ENCODE measurements around the gene OR52H1.

The OR52H1 gene

DNA sequence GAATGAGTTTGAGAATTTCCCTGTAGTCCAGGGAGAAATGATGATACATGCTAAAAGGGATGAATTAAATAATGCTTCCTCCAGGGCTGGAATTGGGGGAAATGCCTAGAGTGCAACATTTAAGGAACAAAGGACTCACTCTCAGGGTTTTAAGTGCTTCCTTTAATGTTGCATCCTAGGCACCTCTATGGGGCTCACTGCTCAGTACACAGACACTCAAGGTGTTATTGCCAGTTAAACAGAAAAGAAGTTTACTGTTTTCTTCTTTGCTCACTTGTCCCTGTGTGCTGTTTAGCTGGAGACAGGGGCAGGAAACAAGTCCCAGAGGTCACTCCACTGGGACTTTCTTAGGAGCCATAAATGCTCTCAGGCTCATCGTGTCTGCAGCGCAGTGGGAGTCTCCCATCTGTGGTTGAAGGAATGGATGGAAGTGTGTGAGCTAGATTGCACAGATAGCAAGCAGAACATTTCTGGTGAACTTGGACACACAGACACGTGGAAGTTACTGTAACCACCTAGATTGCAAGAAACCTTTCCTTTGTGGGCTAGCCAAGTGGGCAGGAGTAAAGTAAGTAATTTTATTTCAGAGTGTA lies 8.4 kb upstream of the OR52H1 start:
- H3K4me3 ChIP-seq (ENCODE audit: low read depth, low read length), result no peak overlapping the region
- no peak for DNase-seq (ENCODE audit: low read depth)
- TF ChIP-seq, protein P1, sequence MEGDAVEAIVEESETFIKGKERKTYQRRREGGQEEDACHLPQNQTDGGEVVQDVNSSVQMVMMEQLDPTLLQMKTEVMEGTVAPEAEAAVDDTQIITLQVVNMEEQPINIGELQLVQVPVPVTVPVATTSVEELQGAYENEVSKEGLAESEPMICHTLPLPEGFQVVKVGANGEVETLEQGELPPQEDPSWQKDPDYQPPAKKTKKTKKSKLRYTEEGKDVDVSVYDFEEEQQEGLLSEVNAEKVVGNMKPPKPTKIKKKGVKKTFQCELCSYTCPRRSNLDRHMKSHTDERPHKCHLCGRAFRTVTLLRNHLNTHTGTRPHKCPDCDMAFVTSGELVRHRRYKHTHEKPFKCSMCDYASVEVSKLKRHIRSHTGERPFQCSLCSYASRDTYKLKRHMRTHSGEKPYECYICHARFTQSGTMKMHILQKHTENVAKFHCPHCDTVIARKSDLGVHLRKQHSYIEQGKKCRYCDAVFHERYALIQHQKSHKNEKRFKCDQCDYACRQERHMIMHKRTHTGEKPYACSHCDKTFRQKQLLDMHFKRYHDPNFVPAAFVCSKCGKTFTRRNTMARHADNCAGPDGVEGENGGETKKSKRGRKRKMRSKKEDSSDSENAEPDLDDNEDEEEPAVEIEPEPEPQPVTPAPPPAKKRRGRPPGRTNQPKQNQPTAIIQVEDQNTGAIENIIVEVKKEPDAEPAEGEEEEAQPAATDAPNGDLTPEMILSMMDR (IDR thresholded peaks at IDR 0.05; ENCODE audit: low read depth, low read length, missing control alignments), result no peak

DNA sequence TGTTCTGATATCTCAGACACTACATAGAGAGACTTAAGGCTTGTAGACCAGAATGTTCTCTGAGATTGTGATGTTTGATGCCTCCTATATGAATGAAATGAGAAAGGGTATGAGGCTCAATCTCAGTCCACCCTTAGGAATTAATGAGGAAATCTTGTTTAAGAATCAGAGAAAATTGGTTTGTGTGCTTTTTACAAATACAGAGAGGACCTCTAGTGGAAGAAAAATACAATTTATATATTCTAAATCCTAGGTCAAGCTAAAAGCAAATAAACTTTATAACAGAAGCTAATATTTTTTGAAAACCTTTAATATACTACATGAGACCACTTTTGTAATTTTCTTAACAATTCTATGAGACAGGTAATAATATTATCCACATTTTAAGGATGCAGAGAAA lies 5.0 kb upstream of the OR52H1 start:
- TF ChIP-seq, protein P1 (IDR thresholded peaks at IDR 0.05; ENCODE audit: low read depth, low read length, missing control alignments), result no peak
- H3K4me3 ChIP-seq (ENCODE audit: low read depth, low read length), result no peak overlapping the region
- no peak for DNase-seq (ENCODE audit: low read depth)

DNA sequence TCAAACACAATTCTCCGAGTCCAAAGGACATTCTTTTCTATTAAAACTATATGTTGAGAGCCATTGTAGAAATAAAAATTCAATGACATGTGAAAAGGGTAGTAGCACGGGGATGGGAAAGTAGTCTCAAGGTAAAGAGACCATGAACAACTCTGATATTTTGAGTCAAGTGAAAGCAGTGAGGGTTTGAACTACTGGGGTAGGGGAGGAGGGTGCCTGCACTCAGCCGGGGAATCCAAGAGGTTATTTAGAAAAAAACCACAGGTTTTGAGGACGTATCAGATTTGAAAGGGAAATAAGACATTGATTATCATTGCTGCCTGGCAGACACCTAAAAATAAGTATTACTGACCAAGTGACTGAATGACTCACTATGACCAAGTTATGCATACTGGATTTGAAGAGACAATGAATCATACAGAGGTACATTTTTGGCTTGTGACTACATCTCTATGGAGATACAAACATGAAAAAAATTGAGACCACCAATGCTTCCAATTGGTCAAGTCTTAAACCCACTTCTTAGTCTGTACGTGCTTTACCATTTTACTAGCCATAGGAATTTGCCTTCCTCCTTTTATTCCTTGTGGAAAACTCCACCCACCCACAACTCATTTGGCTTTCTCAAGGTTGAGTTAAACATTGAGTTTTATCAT lies 2.2 kb upstream of the OR52H1 start:
- TF ChIP-seq, protein P1 (IDR thresholded peaks at IDR 0.05; ENCODE audit: low read depth, low read length, missing control alignments), result no peak
- H3K4me3 ChIP-seq (ENCODE audit: low read depth, low read length), result no peak overlapping the region
- DNase-seq (ENCODE audit: low read depth), result no peak

DNA sequence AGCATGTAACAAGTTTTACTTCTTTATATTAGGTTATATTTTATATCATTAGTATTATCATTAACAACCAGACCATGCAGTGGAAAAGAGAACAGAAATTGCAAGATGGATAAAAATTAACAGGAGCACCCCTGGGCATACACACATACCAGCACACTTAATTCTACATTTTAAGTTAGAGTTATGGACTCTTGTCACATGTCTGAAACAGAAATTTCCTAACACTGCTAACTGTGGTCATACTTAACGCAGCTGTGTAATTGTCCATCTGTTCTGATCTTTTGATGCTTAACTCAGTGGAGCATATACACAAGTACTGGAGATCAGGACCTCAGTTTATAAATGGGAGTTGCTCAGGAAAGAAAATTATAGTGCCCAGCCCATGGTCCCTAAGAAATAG lies 358 bp downstream of the OR52H1 start:
- DNase-seq (ENCODE audit: low read depth), result no peak
- TF ChIP-seq, protein P1 (IDR thresholded peaks at IDR 0.05; ENCODE audit: low read depth, low read length, missing control alignments), result no peak
- no peak overlapping the region for H3K4me3 ChIP-seq (ENCODE audit: low read depth, low read length)

DNA sequence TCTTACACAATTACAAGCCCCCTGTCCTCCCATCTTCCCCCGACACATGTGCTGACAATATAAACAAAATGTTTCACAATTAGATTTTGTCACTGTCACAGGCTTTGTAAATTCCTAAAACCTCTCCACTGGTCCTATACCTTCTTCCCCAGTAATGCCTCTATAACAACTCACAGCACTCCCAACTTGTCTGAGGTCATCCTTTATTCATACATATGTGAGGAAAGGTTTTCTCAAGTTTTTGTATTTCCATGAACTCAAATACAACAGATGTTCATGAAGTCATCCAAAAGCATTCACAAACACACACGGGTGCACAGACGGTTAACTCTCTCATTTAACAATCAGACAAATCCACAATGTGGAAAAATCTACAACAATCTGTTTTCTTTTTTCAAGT lies 1.9 kb downstream of the OR52H1 start:
- no peak overlapping the region for H3K4me3 ChIP-seq (ENCODE audit: low read depth, low read length)
- TF ChIP-seq, protein P1 (IDR thresholded peaks at IDR 0.05; ENCODE audit: low read depth, low read length, missing control alignments), result no peak
- DNase-seq (ENCODE audit: low read depth), result no peak

DNA sequence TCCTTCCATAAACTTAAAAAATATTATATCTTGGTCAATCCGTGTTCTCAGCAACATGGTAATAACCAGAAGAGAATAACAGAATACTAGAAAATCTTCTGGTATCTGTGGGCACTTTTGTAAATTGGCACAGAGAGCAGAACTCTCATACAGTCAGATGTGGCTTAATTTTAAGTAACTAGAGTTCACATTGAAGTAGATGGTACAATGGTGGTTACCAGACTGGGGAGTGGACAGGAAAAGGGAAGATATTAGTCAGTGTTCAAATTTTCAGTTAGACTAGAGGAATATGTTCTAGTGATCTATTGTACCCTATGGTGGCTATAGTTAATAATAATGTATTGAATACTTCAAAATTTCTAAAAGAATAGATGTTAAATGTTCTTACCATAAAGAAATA lies 6.9 kb downstream of the OR52H1 start:
- no peak for DNase-seq (ENCODE audit: low read depth)
- no peak overlapping the region for H3K4me3 ChIP-seq (ENCODE audit: low read depth, low read length)
- TF ChIP-seq, protein P1 (IDR thresholded peaks at IDR 0.05; ENCODE audit: low read depth, low read length, missing control alignments), result no peak

DNA sequence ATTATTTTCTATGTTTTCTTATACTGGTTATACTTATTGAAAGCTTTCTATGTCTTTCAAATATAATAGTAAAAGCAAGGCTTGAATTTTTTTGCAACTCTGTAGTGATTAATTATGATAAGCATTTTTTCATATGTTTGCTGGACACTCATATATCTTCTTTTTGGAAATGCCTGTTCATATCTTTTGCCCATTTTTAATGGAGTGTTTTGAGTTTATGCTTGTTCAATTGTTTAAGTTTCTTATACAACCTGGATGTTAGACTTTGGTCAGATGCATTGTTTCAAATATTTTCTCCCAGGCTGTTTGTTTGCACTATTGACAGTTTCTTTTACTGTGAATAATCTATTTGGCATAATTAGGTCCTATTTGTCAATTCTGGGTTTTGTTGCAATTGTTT lies 11.9 kb downstream of the OR52H1 start:
- TF ChIP-seq, protein P1 (IDR thresholded peaks at IDR 0.05; ENCODE audit: low read depth, low read length, missing control alignments), result no peak
- no peak for DNase-seq (ENCODE audit: low read depth)
- H3K4me3 ChIP-seq (ENCODE audit: low read depth, low read length), result no peak overlapping the region
